ENCODE measurements around the gene VPS37C.
"Not testable (repeated sequence)": the region's sequence is repeated elsewhere in the genome, so short reads cannot be mapped to it uniquely, and the experiment has no call there.

The VPS37C gene

DNA sequence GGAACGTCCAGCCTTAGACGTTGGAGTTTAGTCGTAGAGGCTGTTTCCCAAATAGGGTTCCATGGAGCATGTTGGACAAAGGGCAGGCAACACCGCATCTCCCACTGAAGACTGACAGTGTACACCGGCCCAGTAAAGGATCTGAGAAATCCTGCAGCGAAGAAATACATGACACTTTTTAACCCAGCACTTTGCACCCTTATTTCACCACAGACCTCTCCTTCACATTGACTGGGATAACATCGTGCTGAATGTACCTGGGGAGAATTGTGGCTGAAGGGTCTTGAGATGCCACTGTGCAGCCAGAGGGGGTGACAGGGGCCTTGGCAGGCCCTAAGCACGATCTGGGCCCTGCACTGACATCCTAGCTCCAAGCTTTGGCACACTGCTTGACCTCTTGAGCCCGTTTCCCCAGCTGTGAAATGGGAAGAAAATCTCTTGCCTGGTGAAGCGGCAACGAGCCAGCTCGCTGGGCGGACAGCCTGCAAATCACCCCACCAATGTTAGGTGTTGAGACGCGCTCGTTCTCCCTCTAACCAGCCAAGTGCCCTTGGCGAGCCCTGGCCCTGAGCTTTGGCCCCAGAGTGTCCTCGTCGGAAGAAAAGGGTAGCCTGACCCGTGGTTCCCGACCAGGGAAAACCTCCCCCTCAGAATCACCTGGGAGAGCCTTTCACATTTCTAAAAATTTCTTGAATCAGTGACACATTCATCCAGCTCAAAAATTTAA is 45.6 kb downstream of the VPS37C start:
- DNase-seq, result no peak

DNA sequence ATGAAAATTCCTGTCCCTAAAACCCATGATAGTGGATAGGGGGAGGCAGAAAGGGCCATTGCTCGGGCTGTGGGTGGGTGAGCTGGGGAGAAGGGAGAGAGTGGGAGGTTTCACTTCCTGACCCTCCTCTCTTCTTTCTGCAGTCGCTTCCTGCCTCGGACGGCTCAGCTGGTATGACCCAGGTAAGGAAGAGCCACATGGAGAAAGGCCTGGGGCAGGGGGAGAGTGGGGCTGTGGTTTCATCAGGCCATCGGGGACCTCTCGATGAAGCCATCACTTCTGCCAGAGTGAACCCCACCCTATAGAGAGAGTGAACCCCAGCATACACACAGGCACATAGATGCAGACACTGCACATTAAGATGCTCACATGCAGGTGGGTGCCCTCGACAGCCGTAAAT is 46.3 kb downstream of the VPS37C start:
- DNase-seq, result no peak

DNA sequence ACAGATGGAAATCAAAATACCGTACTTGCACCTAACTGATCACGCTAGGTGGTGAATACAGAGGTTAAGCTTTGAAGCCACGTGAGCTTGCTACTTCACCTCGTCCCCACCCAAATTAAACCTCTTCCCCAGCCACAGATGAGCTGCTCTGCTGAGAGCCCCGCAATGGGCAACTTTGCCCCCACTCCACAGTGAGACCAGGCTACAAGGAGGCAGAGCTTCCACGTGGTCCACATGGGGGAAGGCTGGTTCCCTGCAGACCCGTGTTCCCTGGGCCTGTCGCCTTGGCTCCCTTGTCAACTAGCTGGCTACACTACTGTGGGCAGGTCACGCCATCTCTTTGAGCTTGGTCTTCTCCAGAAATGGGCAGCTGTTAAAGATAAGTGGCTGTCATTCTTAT is 48.0 kb downstream of the VPS37C start:
- no peak for DNase-seq

DNA sequence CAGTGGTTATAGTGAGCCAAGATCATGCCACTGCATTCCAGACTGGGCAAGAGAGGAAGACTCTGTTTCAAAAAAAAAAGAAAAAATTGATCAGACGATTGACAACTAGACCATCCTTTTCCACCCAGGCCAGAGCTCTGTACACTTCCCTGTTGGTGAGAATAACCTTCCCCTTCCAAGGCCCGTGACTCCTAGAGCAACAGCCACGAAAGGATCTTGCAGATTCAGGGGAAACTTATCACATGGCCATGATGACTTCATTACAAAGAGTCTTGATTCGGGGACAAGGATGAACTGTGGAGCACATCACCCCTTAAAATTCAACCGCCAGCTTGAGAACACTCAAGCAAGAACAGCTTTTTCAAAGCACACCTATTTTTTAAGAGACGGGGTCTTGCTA is 48.7 kb downstream of the VPS37C start:
- no peak for DNase-seq

DNA sequence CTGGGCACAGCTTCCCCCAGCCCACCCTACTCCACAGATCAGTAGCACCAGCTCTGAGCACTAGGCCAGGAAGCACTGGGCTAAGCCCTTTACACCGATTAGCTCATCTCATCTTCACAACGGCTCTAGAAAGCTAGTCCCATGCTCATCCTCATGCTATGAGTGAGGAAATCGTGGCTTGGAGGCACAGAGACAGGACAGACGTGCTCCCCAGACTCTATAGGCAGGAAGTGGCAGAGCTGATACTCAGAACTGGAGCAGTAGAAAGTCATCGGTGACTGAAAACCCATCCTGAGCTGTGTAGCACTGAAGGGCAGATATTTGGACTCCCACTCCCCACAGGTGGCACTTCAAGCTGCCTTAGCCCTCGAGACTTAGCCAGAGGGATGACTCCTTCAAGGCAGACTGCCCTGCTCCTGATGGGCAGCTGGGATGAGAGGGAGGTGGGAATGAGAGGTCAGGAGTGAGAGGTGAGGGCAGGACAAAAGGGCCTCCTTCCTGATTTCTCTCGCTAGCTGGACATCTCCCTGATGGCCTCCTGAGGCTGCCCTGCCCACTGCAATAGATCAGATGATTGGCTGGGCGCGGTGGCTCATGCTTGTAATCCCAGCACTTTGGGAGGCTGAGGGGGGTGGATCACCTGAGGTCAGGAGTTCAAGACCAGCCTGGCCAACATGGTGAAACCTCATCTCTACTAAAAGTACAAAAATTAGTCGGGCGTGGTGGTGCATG is 49.3 kb downstream of the VPS37C start:
- DNase-seq, result no peak

DNA sequence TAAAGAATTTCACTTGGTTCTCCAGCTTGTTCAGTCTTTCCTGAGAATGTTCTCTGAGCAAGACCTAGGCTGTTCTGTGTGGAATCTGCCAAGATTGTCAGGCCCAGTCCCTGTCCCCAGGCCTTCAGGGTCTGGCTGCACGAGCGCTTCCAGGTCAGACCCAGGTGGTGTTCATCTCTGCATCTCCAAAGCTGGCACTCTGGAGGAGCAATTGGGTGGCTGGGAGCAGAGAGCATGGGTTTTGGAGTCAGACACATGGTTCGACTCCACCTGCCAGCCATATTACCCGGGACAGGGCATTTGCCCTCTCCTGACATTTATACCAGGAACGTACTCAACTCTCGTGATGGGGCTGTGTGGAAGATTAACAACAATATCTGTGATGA is 50.2 kb downstream of the VPS37C start:
- DNase-seq, result no peak

DNA sequence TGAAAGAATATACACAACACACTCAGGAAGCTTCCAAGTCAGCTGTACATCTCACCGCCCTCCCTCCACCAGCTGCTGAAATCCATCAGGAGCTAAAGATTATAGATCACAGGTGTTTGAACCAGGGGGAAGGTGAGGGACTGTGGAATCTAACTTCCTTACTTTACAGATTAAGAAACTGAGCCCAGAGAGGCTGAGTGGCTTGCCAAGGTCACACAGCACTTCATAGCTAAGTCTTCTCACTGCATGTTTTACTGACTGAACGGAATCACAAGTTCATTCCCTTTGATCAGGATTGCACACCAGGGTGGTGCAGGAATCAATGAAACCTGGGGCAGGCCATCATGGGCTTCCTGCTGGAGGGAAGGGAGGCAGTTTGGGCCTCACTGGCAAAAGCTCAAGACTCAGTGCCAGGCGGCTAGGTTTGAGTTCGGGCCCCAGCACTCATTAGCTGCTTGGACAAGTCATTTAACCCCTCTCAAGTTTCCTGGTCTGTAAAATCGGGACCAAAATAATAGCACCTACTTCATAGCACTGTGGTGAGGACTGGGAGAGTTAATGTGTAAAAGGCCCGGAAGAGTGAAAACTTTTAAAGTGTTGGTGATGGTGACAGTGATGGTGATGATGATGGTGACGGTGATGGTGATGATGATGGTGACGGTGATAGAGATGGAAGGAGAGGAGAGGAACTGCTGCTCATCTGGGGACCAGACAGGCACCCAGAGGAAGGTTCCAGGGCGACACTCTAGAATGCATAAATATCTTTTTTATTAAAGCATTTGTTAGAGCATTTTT is 50.8 kb downstream of the VPS37C start:
- no peak for DNase-seq

DNA sequence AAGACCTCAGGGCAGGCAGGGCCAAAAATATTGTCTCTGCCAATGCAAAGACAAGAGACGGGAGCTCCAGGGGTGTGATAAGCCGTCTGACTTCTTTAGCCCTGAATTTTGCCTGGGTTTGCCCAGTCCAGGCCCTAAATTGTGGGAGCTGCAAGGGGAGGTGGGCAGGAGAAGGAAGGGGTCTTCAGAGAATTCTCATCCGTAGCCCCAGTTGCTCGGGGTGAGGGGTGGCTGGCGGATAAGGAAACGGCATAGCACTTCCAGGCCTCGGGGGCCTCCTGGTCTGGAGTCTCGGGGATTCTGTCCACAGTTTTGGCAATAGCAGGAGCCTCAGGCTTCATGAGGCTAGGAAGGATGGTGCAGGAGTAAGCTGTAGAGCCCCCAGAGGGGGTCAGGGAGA is 51.6 kb downstream of the VPS37C start:
- no peak for DNase-seq

DNA sequence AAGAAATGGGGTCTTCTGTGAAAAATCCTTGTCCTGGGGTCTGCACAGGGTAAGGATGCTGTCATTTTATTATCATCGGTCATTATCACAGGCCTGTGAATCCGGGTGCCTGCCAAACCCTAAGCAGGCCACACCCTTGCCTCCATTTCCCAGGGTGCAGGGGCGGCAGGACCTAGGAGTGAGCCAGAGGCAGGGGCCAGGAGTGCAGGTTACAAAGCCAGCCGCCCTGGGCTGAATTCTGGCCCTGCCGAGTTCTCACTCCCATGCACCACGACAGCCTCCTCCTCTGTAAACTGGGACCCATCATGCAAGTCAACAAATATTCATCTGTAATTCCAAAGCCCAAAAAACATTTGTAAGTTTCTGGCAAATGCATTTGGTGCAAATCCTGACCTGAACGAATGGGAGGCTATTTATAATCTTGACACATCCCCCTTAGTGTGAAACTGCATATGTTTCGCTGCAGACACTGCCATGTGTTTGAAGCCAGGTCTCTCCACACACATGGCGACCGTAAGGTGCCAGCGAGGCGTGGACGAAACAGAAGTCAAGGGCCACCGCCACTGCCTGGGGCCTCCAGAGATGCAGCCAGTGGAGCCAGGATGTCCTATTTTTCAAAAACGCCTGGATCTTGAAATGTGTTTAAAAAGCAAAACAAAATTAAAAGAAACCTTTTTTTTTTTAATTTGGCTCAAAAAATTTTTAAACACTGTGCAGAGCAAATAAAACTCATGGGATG is 52.2 kb downstream of the VPS37C start:
- DNase-seq, result no peak

DNA sequence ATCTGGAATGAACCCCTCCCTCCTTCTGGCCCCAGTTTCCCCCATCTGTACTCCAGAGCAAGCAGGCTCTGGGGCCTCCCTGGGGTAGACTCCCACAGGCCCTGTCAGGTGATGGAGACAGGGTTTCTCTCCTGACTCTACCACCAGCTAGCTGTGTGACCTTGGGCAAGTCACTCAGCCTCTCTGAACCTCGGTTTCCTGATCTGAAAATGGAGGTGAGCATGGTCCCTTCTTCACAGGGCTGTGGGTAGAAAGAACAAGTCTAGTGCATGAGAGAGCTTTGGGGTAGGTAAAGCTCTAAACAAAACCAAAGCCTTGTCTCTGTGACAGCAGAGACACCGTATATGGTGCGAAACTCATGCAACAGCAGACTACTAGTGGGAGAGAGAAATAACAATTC is 53.3 kb downstream of the VPS37C start:
- DNase-seq, result no peak

DNA sequence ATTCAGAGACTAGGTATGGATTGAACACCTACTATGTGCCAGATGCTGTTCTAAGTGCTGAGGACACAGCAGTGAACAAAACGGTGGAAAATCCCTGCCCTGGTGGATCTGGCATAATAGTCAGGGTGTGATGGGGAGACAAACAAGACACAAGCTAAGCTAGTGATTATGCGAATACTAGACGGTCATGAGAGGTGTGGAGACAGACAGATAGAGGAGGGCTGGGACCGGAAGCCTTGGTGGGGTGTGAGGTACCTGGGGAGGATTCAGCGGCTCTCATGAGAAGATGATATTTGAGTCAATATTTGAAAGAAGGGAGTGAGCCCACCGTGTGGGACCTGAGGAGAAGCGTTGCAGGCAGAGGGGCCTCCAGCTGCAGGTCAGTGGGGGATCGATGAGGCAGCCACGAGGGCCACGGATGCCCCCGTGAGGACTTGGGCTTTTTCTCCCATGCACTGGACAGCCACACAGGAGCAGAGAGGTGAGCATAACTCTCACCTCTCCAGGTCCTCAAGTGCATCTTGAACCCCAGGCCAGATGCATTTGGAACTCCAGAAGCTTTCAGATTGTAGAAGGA is 54.2 kb downstream of the VPS37C start:
- DNase-seq, result no peak

DNA sequence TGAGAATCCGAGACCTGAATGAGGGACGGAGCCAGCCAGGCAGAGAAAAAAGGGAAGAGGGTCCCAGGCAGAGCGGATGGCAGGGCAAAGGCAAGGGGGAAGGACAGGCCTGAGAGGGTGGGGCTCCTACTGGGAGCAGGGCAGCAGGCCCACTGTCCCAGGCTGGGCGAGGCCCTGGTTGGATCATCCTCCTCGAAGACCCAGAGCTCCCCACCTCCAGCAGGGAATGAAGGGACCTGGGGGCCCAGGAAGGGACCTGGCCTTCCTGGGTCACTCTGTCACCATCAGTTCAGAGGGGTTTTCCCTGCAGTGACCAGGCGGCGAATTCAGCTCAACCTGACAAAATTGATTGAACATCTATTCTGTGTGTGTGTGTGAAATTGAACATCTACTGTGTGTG is 54.9 kb downstream of the VPS37C start:
- DNase-seq, result no peak

DNA sequence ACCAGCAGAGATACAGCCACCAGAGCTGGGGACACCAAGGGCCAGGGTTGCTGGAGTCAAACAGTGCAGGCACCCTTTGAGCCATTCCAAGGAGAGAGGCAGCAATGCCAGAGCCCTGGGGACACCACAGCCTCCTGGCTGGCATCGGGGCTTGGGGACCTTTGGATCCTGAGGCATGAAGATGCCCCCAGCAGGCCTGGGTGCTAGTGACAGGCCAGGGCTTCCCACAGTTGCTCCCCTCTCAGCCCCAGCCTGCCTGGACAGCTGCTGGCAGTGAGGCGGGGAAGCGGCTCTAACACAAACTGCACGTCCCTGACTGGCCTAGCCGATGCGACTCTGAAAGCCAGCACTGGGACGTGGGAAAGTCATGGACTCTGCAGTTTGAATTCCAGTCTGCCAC is 56.3 kb downstream of the VPS37C start:
- DNase-seq, result no peak

DNA sequence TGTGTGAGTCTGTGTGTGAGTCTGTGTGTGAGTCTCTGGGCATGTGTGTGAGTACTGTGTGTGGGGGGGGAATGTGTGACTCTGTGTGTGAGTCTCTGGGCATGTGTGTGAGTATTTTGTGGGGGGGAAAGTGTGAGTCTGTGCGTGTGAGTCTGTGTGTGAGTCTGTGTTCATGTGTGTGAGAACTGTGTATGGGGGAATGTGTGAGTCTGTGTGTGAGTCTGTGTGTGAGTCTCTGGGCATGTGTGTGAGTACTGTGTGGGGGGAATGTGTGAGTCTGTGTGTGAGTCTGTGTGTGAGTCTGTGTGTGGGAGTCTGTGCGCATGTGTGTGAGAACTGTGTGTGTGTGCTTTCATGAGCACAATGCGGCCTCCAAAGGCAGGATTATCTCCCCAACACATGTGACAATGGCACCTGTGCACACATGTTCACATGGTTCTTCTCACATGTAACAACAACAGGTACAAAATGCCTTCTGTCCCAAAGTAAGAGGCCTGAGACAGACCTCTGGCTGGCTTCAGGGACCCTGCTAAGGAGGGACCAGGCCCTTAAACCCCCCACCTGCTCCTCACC is 57.3 kb downstream of the VPS37C start:
- DNase-seq, result no peak

DNA sequence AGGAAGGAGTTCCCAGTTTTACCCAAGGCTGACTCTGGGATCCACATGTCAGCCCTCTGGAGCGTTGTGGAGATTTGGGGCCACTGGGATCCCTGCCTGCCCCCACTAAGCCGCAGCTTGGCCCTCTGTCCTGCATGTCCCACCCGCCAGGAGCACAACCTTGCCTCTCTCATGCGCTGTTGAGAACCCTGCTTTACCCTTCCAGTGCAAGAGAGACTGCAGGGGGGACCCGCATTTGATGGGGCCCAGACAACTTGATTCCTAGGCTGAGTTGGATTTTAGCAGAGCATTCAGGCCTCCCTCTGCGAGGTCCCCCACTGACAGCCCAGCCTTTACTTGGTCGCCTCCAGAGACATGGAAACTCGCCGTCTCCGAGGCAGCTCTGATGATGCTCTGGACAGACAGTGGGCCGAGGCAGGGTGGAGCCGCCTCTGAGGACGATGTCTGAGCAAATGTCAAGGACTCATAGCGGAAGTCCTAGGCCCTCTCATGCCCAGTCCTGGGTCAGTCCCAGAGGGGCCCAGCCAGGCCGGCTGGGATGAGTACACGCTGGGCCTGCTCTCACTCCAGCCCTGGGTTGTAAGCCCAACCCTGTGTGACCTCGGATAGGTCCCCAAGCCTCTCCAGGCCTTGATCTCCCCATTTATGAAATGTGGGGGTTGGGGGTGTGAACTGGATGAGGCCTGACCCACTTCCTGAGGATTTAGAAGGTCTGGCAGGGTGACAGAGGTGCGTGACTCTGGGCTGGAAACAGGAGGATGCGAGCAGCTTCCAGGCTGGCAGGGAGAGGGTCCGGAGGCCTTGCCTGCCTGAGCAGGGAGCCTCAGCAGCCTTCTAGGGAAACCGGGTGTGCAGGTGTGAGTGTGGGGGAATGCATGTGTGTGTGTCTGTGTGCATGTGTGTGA is 58.3 kb downstream of the VPS37C start:
- no peak for DNase-seq

DNA sequence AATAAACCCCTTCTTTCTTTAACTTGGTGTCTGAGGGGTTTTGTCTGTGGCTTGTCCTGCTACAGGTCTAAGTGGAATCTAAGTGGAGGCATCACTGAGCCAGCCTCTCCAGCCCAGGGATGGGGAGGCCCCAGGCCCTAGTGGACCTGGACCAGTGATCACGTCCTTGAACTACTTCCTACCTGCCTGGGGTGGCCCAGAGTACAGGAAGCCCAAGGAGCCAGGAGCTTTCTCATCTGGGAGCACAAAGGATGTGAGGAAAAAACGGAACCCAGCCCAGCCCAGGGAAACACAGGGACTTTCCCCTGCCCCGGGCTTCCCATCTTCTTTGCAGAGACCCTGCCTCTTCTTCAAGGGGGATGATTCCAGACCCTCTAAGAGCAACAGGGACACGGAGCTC is 62.4 kb downstream of the VPS37C start:
- no peak for DNase-seq

DNA sequence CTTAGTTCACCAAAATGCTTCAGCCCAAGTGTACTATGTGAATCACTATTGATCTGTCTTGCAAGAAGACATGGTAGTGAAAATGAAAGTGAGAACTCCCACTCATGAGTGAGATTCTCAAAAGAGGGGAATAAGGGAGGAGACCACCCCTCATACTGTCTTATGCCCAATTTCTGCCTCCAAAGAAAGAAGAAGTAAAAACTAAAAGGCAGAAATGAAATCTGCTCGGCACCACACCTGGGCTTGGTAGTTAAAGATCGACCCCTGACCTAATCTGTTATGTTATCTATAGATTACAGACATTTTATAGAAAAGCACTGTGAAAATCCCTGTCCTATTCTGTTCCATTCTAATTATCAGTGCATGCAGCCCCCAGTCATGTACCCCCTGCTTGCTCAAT is 63.0 kb downstream of the VPS37C start:
- DNase-seq, result not testable (repeated sequence)

DNA sequence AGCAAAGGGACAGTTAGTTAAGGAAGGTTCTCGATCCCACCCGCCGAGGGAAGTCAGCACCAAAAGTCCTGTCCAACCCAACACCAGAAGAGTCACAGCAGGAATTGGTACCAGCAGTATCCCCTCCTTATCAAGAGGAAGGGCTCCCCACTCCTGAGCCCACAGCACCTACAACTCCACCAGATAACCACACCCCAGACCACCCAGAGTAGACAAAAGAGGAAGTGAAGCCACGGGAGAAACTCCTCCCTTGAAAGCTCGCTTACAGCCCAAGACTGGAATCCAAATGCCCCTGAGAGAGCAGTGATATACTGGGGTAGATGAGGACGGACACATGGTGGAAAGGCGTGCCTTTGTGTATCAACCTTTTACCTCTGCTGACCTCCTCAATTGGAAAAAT is 66.2 kb downstream of the VPS37C start:
- no peak for DNase-seq

DNA sequence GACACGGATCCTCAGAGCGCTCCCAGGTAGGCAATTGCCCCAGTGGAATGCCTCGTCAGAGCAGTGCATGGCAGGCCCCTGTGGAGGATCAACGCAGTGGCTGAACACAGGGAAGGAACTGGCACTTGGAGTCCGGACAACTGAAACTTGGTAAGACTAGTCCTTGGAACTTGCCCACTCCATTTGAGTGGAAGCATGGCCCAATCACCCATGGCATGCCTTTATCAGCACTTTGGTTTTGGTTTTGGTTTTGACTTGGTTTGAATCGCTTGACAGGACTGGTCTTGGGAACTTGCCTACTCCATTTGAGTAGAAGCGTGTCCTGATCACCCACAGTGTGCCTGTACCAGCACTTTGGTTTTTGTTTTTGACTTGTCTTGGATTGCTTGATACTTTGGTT is 67.1 kb downstream of the VPS37C start:
- DNase-seq, result not testable (repeated sequence)

DNA sequence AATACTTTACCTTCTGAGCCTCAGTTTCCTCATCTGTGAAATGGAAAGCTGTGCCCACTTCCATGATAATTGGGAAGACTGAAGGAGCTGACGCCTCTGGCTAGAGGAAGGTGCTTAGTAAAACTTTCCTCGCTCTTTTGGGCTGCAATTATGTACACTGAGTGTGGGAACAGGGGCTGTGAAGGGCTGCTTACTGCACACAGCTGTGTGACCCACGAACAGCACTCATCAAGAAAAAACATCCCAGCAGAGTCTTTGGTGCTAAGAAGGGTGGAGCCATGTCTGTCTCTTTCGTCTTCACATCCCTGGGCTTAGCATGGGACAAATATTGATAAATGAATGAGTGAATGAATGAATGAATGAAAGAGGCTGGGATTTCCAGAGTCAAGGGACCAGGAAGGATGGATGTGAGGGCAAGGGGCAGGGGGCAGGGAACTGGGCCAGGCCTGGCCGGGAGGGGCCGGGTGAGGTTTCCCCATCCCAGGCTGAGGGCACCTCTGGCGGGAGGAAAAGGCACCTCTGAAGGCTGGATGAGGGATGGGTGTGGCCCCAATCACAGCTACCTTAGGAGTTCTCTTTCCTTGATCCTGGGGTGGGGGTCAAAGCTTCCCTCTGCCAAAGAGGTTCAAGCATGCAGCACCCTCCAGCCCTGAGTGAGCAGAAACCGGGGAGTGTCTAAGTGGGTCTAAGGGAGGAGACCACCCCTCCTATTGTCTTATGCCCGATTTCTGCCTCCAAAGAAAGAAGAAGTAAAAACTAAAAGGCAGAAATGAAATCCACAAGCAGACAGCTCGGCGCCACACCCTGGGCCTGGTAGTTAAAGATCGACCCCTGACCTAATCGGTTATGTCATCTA is 68.1 kb downstream of the VPS37C start:
- DNase-seq, result no peak
